Endothelial cell of umbilical vein (primary cell): ENCODE results near the gene SLC46A1. TPM values are rescaled to one million over a fixed set of nuclear protein-coding genes. Genes with fewer than 3 reads are reported as not detected.

Experiments used
- BruUV-seq: library from RNA; stranded (reverse); fragments of 400-500 nt; replicated peaks from 2 replicates; lab custom pipeline; 2021; lab: Mats Ljungman, UMichigan
- CTCF ChIA-PET: fragments of 300-600, 350-600 bp; sonication (Branson Sonifier 250); formaldehyde crosslinking; loops from one replicate; lab custom pipeline; 2021; ENCODE audit warnings: antibody characterized with exemption, inconsistent platforms; lab: Charles Lee
- POLR2A ChIA-PET: fragments of 300-600, 350-600 bp; sonication (Branson Sonifier 250); formaldehyde crosslinking; loops from one replicate; lab custom pipeline; 2021; ENCODE audit warnings: antibody characterized with exemption, inconsistent platforms; lab: Charles Lee
- DNase-seq: peaks from one replicate; pipeline ENCODE4 v3.0.0-alpha.2; 2011; ENCODE audit warnings: low read depth, low spot score
- FAIRE-seq: peaks from 2 replicates; lab custom pipeline; 2011; peaks lifted over from hg19 to GRCh38; lab: Jason Lieb, UNC
- H2AFZ ChIP-seq: 2 replicates; pipeline ENCODE4 v1.6.0; 2012; ENCODE audit warnings: low read depth, low read length, control low read depth, inconsistent platforms
- H3K27ac ChIP-seq: 2 replicates; pipeline ENCODE4 v1.5.1; 2011; ENCODE audit warnings: low read depth, mild to moderate bottlenecking, control low read depth, low read length, moderate library complexity; ENCODE audit not compliant: insufficient read depth
- H3K27me3 ChIP-seq, 2 experiments: 2 replicates each; pipeline versions ENCODE4 v1.6.0 to v1.6.1; 2011; ENCODE audit warnings: low read length in 2 of 2, mixed read lengths in 1 of 2; ENCODE audit not compliant: control insufficient read depth in 2 of 2, insufficient read depth in 2 of 2
- H3K36me3 ChIP-seq, 2 experiments: 2 replicates in 1 of 2; 3 replicates in 1 of 2; pipeline ENCODE4 v1.5.1; 2011; ENCODE audit warnings: low read length in 2 of 2, mild to moderate bottlenecking in 1 of 2, moderate library complexity in 1 of 2; ENCODE audit not compliant: control insufficient read depth in 2 of 2, insufficient read depth in 2 of 2; ENCODE audit errors: extremely low read depth in 1 of 2
- H3K4me1 ChIP-seq: 3 replicates; pipeline ENCODE4 v1.5.1; 2011; ENCODE audit warnings: mild to moderate bottlenecking, low read length; ENCODE audit not compliant: control insufficient read depth, insufficient read depth; ENCODE audit errors: extremely low read depth
- H3K4me2 ChIP-seq: 2 replicates; pipeline ENCODE4 v1.6.1; 2011; ENCODE audit warnings: low read length, control low read depth, mixed read lengths; ENCODE audit not compliant: insufficient read depth
- H3K4me3 ChIP-seq, 3 experiments: fragments of 200-600 bp in 1 of 3; sonication (generic), shearing (Covaris generic) in 1 of 3; replicated peaks in 1 of 3; 2 replicates each; pipeline ENCODE4 v1.5.1; 2011 to 2016; ENCODE audit warnings: control low read depth in 3 of 3, low read length in 3 of 3, mild to moderate bottlenecking in 2 of 3, inconsistent platforms in 1 of 3, low read depth in 1 of 3, moderate library complexity in 1 of 3; ENCODE audit not compliant: insufficient read depth in 1 of 3
- H3K79me2 ChIP-seq: 2 replicates; pipeline ENCODE4 v1.6.0; 2012; ENCODE audit warnings: low read length, inconsistent platforms; ENCODE audit not compliant: control insufficient read depth, insufficient read depth
- H3K9ac ChIP-seq: replicated peaks from 2 replicates; pipeline ENCODE3; 2011; ENCODE audit warnings: low read length, control low read depth; ENCODE audit not compliant: insufficient read depth; ENCODE audit errors: extremely low read depth
- H3K9me1 ChIP-seq: replicated peaks from 3 replicates; pipeline ENCODE4 v1.6.0; 2011; ENCODE audit warnings: mild to moderate bottlenecking, low read length; ENCODE audit not compliant: control insufficient read depth, insufficient read depth; ENCODE audit errors: extremely low read depth
- H3K9me3 ChIP-seq: replicated peaks from 2 replicates; pipeline ENCODE4 v1.5.1; 2012; ENCODE audit warnings: low read length, inconsistent platforms; ENCODE audit not compliant: control insufficient read depth, insufficient read depth
- H4K20me1 ChIP-seq: replicated peaks from 2 replicates; pipeline ENCODE3; 2011; ENCODE audit warnings: mild to moderate bottlenecking, low read length; ENCODE audit not compliant: control insufficient read depth, insufficient read depth; ENCODE audit errors: extremely low read depth
- CTCF ChIP-seq, 2 donors: IDR thresholded peaks; 1 replicate in 1 of 2; 2 replicates in 1 of 2; pipeline ENCODE4 v1.5.1; 2011; ENCODE audit warnings: low read length in 2 of 2, mild to moderate bottlenecking in 2 of 2, moderate library complexity in 2 of 2, control low read depth in 1 of 2, inconsistent platforms in 1 of 2, low read depth in 1 of 2; ENCODE audit not compliant: insufficient read depth in 1 of 2; ENCODE audit errors: extremely low read depth in 1 of 2
- EZH2 ChIP-seq: IDR thresholded peaks from 2 replicates; pipeline ENCODE4 v1.6.1; 2012; ENCODE audit warnings: borderline replicate concordance, low read depth, mild to moderate bottlenecking, moderate library complexity, low read length, inconsistent platforms; ENCODE audit not compliant: severe bottlenecking
- FOS ChIP-seq: IDR thresholded peaks from 2 replicates; pipeline ENCODE4 v1.6.1; 2011; ENCODE audit warnings: mild to moderate bottlenecking, low read length, moderate library complexity, borderline replicate concordance; ENCODE audit not compliant: insufficient read depth
- GATA2 ChIP-seq: IDR thresholded peaks from 2 replicates; pipeline ENCODE4 v1.7.0; 2011; ENCODE audit warnings: low read depth, mild to moderate bottlenecking, moderate library complexity, mixed read lengths, low read length; ENCODE audit not compliant: insufficient read length, insufficient read depth
- JUN ChIP-seq: IDR thresholded peaks from 2 replicates; pipeline ENCODE4 v1.6.1; 2011; ENCODE audit warnings: borderline replicate concordance, low read depth; ENCODE audit not compliant: insufficient read length, insufficient read depth
- MAX ChIP-seq: IDR thresholded peaks from 2 replicates; pipeline ENCODE4 v1.6.1; 2011; ENCODE audit not compliant: insufficient read depth, insufficient read length
- MYC ChIP-seq: IDR thresholded peaks from one replicate; pipeline ENCODE4 v1.6.1; 2011; ENCODE audit warnings: mild to moderate bottlenecking, low read depth, low read length
- POLR2A ChIP-seq: IDR thresholded peaks from 2 replicates; pipeline ENCODE4 v1.6.1; 2012; ENCODE audit warnings: low read depth, mild to moderate bottlenecking, control low read depth, low read length
- POLR2AphosphoS5 ChIP-seq: IDR thresholded peaks from 2 replicates; pipeline ENCODE4 v1.6.1; 2012; ENCODE audit warnings: low read depth, mild to moderate bottlenecking, control low read depth, low read length, moderate library complexity; ENCODE audit not compliant: insufficient read depth
- dilution Hi-C: fragments of 300-500 bp; cut with MboI; formaldehyde crosslinking; loops from one replicate; pipeline ENCODE4 v1.15.0; 2019; ENCODE audit warnings: low sequenced_read_pairs; ENCODE audit not compliant: extremely low pct_ligation_motif_present
- intact Hi-C: fragments of 100-400 bp; cut with micrococcal nuclease; formaldehyde crosslinking; loops from one replicate; pipeline ENCODE4 v1.10.0; 2022
- polyA plus RNA-seq, 4 experiments: library from polyadenylated mRNA; depleted of rRNA in 3 of 4; stranded (reverse) in 3 of 4; unstranded in 1 of 4; fragments of >200 nt; gene quantifications; 2 replicates each; pipeline versions ENCODE4 v1.2.1 to v1.2.3, GENCODE V29; 2011 to 2012; ENCODE audit warnings: missing spikeins in 1 of 4
- total RNA-seq: library from RNA; stranded (reverse); gene quantifications from 2 replicates; pipeline ENCODE4 v1.2.3, GENCODE V29; 2021

SLC46A1 gene
- total and polyA plus RNA-seq, 2 donors (not counting 3 experiments of a cell fraction or from before 2014, with no cell fraction given) = 2.6 to 4.1 TPM

- Histone ChIP-seq H3K9me3 (no peaks in the 10 kb centered on the region), H3K27ac (no peak overlapping the region), H3K4me3 (no peak overlapping the region), H3K36me3 (no peaks in the 10 kb centered on the region), H3K9me1 (no peaks in the 10 kb centered on the region), H3K79me2 (no peaks in the 10 kb centered on the region), H3K9ac (no peak overlapping the region), H3K4me2 (no peak overlapping the region), H2AFZ (no peak overlapping the region), H3K4me1 (no peaks in the 10 kb centered on the region), H3K27me3 (peaks cover 14 to 26% of the 10 kb centered on the region in 2 experiments), H4K20me1 (no peaks in the 10 kb centered on the region)
- no TSS peak for BruUV-seq
- FAIRE-seq (no peak), DNase-seq (no peak)
- no peak for TF ChIP-seq JUN
- TF ChIP-seq MAX = no peak
- no peak for TF ChIP-seq EZH2
- TF ChIP-seq CTCF (IDR thresholded peaks at IDR 0.05; ENCODE audit: extremely low read depth in 1 of 2, insufficient read depth in 1 of 2, low read depth in 1 of 2, low read length in 2 of 2) = no peak
- TF ChIP-seq MYC = no peak
- no peak for TF ChIP-seq GATA2
- TF ChIP-seq POLR2AphosphoS5 = no peak
- TF ChIP-seq POLR2A = no peak
- no peak for TF ChIP-seq FOS
- POLR2A ChIA-PET = no interaction called here
- intact Hi-C loops = loop anchor here (2.0 kb wide), 2 partner anchors 35 to 69 kb away; no protein-coding TSS in a partner anchor
- dilution Hi-C loops = no loop called here
- CTCF ChIA-PET = interaction anchor here (1.1 to 3.1 kb wide), 18 partner anchors 9 to 182 kb away, joined by 3 to 36 read pairs (median 10); partner anchors contain the start of genes SARM1, SLC46A1 and VTN
Observed at GRCh38 chr17:28415886-28416285, 9.9 kb upstream of the SLC46A1 start.
